Stimulated activated CD4-positive, alpha-beta T cell treated with anti-CD3 and anti-CD28 coated beads, Interleukin-4, amount 100 ng/mL, for 4 hours (primary cell): ENCODE data around the gene ITGA2B.
"Not testable (repeated sequence)": the region's sequence is repeated elsewhere in the genome, so short reads cannot be mapped to it uniquely, and the experiment has no call there.

Experiments used
- DNase-seq, 2 experiments: peaks; one replicate each; pipeline ENCODE4 v3.0.0-alpha.2; 2020

ITGA2B gene

GRCh38 chr17:44389281-44389680 is at the start of gene ITGA2B:
ITGA2B (minus strand) TSS chr17:44389649; CDS start chr17:44389473, 176 bp downstream.
- DNase-seq: no peak

GRCh38 chr17:44439168-44439567 is 49.7 kb upstream of the ITGA2B start:
- DNase-seq: no peak

- DNase-seq: no peak
Observed at GRCh38 chr17:44438636-44439035, 49.2 kb upstream of the ITGA2B start.

- no peak for DNase-seq
Observed at GRCh38 chr17:44436336-44436735, 46.9 kb upstream of the ITGA2B start.

GRCh38 chr17:44432254-44433157 is 43.1 kb upstream of the ITGA2B start:
- no peak for DNase-seq

GRCh38 chr17:44424828-44425461 is 35.5 kb upstream of the ITGA2B start:
- DNase-seq: no peak

- DNase-seq: no peak
Observed at GRCh38 chr17:44417553-44417952, 28.1 kb upstream of the ITGA2B start.

GRCh38 chr17:44416558-44417289 is 27.3 kb upstream of the ITGA2B start:
- DNase-seq: no peak

- no peak for DNase-seq
Observed at GRCh38 chr17:44414394-44415155, 25.1 kb upstream of the ITGA2B start.

GRCh38 chr17:44409309-44410028 is 20.0 kb upstream of the ITGA2B start:
- no peak for DNase-seq

GRCh38 chr17:44408786-44409185 is 19.3 kb upstream of the ITGA2B start:
- DNase-seq: no peak

GRCh38 chr17:44402564-44403172 is 13.2 kb upstream of the ITGA2B start:
- no peak for DNase-seq

GRCh38 chr17:44400226-44400847 is 10.9 kb upstream of the ITGA2B start:
- DNase-seq: no peak

GRCh38 chr17:44398692-44399691 is 9.5 kb upstream of the ITGA2B start:
- no peak for DNase-seq

GRCh38 chr17:44397479-44398440 is 8.3 kb upstream of the ITGA2B start:
- no peak for DNase-seq

GRCh38 chr17:44396946-44397345 is 7.5 kb upstream of the ITGA2B start:
- DNase-seq: no peak

- no peak for DNase-seq
Observed at GRCh38 chr17:44394833-44395232, 5.4 kb upstream of the ITGA2B start.

GRCh38 chr17:44394112-44394511 is 4.7 kb upstream of the ITGA2B start:
- DNase-seq: not testable (repeated sequence)
